Measurements from ENCODE around the gene PLCD4.

Gene PLCD4
- 0 to 0.39 (median 0.38) reads per million in 3 experiments for total RNA-seq

DNA sequence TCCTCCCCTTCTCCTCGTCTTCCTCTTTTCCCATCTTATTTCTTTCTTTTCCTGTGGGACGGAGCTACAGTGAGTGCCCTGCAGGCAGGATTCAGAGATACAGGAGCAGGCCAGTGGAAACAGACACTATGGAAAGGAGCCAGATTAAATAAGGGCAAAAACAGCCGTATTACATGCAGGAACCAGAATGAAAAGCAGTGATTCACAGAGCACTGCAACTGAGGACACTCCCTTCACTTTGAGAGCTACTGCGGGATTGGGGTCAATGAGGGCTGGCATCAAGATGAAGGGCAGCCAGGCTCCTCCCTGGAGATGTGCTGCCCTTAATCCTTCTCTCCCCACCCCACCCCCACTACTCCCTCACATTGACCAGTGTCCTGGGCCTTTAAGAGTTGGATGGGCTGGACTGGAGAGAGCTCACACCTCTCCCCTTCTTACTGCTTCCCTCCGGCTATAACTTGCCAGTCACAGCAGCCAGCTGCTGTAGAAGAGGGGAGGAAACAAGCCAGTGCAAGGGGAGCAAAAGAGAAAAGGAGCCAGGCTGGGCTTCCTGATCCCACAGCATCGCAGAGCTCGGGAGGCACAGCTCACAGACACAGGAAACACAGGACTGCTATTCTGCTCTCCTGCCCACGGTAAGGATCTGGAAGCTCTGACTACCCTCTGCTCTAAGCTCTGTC, at the start of gene PLCD4:
Gene PLCD4, plus strand, starts transcription at position 464 of the 680 bp plus-strand sequence. CDS start 7,841 bp downstream, outside the sequence.
- no peak for DNase-seq

DNA sequence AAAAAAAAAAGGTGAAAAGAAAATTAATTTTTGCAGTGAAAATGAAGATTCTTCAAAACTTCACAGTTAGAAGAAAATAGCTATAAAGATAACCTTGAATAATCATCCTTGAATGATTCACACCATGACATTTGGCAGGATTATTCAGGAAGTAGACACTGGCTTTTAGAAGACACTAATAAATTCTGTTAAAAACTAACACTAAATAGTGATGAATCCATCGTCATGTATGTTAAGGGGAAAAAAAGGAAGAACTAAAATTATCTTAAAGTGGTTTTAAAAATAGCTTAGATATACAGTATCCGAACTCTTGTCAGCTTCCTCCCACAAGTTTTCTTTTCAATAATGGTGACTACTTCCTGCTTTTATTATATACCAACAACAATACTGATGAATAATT, 49.8 kb upstream of the PLCD4 start:
- no peak for DNase-seq

DNA sequence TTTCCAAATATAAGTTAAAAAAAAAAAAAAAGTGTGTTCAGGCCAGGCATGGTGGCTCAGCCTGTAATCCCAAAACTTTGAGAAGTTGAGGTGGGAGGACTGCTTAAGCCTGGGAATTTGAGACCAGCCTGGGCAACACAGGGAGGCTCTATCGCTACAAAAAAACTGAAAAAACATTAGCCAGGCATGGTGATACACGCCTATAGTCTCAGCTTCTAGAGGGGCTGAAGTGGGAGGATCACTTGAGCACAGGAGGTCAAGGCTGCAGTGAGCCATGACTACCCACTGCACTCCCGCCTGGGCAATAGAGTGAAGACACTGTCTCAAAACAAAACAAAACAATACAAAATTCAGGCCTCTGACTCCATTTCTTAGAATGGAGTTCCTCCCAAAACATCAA, 48.7 kb upstream of the PLCD4 start:
- DNase-seq, result no peak

DNA sequence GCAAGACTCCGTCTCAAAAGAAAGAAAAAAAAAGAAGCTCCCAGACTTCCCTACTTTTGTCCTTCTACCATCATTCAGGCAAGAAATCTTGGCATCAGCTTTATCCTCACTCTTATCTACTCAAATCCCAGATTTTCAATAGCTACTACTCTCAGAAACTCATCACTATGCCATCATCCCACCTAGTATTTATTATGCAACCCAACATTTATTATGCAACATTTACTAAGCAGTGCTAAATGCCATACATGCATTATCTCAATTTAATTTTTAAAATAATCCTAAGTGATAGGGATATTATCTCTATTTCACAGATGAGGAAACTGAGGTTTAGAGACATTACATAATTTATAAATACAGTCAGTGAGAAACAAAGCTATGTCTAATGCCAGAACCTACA, 43.6 kb upstream of the PLCD4 start:
- no peak for DNase-seq

DNA sequence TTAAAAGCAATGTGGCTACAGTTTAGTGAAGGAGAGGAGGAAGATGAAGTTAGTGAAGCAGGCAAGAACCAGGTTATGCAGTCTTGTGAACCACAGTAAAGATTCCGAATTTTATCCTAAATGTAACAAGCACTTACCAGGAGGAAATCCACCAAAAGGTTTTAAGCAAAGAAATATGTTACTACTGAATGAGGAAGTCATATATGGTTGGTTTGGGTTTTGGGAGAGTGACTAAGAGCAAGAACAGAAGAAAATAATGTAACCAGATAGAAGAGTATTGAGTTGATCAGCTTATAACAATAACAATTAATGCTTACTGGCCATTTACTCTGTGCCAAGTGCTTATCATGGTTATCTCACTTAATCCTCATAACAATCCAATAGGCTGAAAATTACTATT, 41.4 kb upstream of the PLCD4 start:
- DNase-seq, result no peak

DNA sequence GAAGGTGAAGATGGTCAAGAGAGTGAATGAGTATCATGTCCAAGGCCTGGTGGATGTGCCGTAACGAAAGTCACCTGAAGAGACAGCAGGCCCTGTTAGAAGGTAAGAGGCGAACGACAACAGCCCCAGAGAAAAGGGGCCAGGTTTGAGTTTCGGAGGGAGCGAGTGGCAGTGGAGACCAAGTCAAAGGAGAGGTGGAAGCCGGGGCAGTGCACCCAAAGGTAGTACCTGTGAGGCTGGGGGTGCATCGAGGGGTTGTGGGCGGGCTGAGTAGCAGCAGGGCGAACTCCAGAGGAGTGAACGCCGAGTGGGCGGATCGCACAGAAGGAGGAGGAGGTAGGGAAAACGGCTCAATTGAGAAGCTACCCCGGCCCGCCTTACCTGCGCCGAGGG, 39.9 kb upstream of the PLCD4 start:
- no peak for DNase-seq

DNA sequence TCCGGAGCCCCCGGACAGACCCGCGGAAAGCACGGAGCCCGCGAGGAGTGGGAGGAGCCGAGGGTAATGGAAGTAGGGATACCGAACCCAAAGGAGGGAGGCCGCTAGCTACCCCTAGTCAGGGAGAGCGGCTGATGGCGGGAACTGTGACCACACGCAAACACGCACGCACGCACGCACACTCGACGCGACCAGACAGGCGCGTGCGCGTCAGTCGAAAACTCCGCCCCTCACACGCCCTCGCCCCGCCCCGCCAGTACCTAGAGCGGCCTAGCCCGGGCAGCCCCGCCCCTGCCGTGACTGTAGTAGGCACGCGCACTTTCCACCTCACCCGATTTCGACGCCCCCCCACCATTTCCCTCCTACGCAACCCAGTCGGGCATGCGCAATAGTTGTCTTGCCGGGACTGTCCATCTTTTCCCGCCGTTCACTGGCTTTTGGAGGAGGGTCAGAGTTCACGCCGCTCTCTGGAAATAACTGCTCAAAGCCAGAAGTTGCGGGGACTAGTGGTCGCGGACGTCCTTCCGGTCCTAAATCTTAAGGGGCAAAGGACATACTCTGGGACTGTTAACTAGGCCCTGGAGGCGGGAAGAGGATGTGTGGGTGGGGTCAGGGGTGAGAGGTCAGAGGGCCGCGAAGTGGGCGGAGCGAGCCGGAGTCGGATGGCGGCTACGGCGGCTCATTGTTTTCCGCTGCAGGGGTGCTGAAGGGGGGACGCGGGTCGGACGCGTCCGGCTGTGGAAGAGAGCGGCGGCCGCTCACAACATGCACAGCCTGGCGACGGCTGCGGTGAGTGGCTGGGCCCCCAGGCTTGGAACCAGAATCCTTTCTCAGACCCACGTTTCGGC, 39.3 kb upstream of the PLCD4 start, which contains the start of the genes CNOT9 and USP37:
Gene CNOT9, plus strand, starts transcription at position 650 of the 848 bp plus-strand sequence. Its CDS starts 116 bp downstream, at position 766.
Gene USP37, minus strand, starts transcription at position 162 of the 848 bp plus-strand sequence. CDS start 9,698 bp downstream, outside the sequence.
- peak; percentile 100 for DNase-seq

DNA sequence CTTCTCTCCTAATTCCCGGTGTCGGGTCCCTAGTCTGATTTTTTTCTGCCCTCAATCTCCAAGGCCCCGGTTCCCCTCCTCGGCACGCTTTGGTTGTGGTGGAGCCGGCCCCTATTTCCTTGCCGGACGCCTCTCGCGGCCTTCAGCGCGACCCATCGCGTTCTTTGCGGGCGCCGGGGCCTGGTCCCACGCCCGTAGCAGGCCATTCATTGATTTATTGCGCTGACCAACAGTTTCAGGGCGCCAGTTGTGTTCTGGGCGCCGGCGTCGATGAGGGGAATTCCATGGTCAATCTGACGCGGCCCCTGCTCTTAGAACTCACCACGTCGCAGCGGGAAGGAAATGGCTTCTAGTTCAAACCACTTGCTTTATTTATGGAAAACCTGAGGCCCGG, 38.7 kb upstream of the PLCD4 start:
- DNase-seq, result peak; percentile 52

DNA sequence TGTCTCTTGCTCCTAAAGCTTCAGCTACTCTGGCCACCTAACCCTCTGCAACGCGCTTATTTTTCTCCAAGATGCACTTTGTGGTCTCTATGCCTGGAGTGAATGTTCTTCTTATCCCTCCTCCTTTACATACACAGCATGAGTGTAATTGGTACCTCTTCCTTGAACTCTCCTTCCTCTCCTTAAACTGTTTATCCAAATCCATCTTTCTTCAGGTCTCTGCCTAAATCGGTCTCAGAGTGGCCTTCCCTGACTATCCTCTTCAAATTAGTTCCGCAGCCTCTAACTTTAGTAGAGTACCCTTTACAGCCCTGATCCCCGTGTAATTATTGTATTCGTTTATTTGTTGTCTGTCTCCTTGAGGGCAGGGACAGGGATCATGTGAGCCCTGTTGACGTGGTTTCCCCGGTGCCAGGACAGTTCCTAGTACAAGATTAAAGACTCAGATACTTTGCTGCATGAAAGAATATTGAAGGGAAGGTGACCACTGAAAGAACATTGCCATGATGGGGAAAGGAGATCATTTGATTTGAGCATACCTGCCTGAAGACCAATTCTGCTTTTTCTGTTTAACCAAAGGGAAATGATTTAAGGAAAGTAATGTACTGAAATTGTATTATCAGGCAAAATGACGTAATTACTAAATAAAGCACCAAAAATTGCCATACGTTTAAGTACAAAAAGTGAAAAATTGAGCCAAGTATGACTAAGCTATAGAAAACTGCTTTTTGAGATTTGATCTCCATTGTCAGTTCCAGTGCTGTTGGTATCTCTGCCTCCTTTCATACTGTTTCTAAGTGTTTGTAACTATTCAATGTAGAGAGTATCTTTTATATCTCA, 37.8 kb upstream of the PLCD4 start:
- DNase-seq, result peak; percentile 1

DNA sequence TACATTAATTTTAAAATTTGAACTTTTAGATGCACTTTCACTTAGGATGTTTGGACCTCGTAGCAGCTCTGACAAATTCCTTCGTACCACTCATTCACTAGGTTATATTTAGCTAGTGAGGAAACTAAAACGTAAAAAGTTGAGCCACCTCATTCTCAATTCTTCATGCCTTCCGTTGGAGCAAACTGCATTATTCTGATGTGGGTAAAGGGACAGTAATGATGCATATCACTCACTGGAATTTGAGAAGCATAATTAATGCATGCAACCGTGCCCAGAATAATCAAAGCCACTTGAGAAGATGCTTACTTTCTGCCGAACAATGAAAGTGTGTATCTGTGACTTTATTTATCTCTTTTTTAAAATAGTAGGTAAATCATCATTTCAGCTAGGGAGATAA, 36.8 kb upstream of the PLCD4 start:
- no peak for DNase-seq

DNA sequence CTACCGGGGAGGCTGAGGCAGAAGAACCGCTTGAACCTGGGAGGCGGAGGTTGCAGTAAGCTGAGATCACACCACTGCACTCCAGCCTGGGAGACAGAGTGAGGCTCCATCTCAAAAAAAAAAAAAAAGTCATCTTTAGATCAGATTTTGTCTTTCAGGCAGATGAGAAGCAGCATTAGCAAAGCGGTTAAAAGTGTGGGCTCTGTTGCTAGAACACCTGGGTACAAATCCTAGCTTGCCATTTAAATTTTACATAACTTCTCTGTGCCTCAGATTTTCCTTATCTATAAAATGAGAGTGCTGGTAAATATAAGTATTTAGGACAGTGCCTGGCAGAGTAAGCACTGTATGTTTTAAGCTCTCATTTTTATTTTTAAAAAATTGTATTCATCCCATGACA, 30.8 kb upstream of the PLCD4 start:
- DNase-seq, result no peak

DNA sequence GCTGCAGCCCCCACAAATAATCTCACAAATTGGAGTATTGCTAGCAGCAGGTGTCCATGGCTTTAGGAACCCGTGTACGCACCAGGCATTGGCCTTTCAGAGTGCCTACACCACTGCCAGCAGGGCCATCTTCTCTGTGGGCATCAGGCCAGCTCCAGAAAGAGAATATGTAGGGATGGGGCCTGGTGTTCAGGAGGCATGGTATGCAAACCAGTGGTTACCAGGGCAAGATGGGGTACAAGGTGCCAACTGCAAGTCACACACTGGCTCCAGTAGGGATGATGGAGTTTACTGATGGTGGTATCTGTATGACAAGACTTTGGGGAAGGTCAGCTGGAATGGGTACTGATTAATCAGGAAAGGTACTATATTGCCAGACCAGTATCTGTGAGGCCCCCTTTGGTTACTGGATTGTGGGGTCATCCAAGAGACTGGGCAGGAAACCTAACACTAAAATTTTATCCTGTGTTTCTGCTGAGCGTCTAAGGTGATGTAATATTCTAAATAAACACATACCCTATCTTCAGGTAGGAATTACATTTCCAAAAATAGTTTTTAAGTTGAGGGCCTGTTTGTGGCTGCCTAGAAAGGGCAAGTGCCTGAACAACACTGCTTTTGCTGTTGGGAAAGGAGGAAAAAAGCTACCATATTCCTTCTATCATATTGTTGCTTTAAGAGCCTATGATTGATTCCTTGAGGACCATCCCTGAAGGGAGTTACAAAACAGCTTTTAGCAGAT, 30.0 kb upstream of the PLCD4 start:
- no peak for DNase-seq

DNA sequence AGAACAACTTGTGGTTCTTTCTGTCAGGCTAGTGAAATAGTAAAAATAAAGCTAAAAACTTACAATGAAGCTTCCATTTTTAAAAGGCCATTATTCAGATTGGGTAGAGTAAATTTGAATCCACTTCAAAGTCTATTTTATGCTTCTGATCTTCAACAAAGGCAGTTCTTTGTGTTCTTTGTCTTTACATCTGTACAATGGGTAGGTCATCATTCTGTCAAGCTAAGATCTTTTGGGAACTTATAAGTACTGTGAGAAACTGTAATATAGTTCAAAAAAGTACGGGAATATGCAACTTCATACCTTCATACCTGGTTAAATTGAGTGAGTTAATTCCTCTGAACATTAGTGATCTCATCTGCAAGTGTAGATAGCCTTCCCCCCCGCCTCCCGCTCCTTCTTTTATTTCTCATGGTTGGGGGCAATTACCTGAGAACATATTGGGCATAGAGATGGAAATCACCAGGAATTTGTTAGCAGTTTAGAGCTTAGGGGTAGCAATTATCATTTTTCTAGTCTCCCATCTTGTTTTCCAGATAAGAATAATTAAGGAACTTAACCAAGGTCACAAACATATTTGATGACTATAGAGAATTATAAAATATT, 29.3 kb upstream of the PLCD4 start:
- no peak for DNase-seq

DNA sequence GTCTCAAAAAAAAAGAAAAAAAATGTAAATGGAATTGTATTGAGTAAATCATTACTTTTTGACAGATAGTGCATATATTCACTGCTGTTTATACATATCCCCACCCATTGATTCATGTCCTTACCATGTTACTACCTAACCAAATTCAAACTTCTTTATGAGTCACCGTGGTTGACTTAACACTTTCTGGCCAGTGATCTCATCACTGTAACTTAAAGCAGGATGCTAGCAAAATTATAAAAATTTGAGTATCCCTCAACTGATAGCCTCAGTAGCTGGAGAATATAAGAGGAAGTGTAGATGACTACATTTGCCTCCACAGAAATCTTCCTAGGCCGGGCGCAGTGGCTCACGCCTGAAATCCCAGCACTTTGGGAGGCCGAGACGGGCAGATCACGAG, 25.6 kb upstream of the PLCD4 start:
- DNase-seq, result no peak

DNA sequence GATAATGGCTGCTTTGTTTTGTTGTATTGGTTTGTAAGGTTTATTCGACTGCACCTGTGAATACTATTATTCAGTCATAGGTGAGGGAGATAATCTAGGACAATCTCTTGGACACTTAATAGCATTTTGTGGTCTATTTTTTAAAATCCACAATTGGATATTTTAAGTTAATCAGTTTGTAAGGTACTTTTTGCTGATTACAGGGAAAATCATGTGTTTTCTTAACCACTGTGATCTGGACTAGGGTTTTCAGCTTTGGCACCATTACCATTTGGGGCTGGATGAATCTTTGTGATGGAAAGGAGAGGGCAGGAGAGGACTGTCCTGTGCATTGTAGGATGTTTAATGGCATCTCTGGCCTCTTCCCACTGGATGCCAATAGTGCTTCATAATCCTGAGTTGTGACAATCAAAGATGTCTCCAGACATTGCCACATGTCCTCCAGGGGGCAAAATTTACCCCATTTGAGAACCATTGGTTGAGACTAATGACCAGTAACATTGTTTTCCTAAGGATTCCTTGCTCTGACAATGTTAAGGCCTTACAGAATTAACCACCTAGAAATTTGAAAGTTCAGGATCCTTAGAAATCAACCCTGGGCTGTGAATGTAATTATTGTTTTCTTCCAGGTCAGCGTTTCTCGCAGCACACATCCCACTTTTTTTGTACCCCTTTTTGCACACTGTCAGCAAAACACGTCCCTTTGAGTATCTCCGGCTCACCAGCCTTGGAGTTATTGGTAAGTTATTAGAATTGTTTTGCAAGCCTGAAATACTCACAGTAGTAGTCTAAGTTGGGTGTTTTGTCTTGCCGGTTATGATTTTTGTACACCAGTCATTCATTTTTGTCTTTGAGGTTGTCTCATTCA, 23.5 kb upstream of the PLCD4 start:
- no peak for DNase-seq

DNA sequence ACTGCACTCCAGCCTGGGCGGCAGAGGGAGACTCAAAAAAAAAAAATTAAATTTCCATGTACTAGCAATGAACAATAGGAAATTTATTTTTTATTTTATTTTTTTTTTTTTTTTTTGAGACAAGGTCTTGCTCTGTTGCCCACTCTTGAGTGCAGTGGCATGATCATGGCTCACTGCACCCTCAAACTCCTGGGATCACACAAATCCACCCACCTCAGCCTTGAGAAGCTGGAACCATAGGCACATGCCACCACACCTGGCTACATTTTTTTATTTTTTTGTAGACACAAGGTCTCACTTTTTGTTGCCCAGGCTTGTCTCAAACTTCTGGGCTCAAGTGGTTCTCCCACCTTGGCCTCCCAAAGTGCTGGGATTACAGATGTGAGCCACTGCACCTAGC, 22.2 kb upstream of the PLCD4 start:
- DNase-seq, result no peak

DNA sequence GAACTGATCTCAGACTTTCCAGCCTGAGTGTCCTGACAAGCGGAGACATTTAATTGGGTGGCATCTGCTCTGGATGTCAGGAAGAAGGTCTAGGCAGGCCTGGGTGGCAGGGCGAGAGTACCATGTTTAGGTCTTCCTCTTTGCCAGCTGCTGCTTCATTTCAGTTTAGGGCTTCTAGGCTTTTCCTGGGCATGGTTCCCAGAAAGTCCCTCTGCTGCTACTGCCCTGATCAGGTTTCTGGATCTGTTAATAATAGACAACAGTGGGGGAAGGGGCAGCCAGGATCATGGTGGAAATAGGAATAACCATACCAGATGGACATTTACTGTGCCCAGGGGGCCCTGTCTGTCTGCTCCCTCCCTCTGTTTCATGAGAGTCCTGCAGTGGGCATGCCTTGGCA, 2.3 kb upstream of the PLCD4 start:
- DNase-seq, result no peak

DNA sequence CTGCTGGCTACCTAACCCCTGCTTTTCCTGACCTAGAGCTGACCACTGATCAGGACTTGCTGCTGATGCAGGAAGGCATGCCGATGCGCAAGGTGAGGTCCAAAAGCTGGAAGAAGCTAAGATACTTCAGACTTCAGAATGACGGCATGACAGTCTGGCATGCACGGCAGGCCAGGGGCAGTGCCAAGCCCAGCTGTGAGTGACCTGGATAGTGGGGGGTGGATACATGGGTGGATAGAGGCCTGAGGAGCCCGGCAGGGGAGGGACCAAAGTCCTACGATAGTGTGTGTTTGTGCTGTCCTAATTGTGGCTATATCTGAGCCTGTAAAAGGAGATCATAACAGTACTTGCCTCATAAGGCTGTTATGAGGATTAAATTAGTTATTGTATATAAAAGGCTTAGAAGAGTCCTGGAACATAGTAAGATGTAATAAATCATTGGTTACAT, 8.2 kb downstream of the PLCD4 start:
- no peak for DNase-seq

DNA sequence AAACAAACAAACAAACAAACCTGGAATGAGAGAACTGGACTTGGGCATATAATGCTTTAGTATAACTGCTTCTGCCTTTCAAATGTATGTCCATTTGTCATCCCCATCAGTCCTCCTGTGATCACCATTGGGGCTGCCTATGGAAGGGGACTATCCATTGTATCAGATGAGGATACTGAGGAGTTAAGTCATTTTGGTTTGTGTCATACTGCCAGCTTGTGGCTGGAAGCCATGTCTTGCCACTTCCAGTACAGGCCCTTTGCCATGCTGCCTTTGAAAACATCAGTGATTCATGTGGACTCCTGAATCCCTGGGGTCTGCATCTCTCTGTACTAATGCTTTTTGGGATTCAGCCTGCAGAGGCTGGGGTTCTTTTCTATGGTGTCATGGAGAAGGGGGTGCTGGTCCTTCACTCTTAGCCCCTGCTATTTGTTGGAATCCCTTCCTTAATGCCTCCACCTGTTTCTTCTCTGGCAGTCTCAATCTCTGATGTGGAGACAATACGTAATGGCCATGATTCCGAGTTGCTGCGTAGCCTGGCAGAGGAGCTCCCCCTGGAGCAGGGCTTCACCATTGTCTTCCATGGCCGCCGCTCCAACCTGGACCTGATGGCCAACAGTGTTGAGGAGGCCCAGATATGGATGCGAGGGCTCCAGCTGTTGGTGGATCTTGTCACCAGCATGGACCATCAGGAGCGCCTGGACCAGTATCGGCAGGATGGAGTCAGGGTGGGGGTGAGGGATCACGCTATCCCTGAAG, 10.6 kb downstream of the PLCD4 start:
- no peak for DNase-seq

DNA sequence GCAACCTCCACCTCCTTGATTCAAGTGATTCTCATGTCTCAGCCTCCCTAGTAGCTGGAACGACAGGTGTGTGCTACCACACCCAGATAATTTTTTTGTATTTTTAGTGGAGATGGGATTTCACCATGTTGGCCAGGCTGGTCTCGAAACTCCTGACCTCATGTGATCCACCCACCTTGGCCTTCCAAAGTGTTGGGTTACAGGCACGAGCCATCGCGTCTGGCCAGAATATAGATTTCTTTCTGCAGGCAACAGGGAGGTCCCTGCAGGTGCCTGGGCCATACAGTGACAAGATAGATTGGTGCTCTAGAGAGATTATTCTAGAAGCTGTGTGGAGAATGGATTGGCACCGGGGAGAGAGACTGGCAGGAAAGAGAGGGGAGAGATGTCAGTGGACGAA, 13.3 kb downstream of the PLCD4 start:
- no peak for DNase-seq

Measured in central memory CD4-positive, alpha-beta T cell (primary cell).